Fibroblast of the aortic adventitia (primary cell): ENCODE data around the gene JAKMIP3. TPM values are rescaled to one million over a fixed set of nuclear protein-coding genes. Genes with fewer than 3 reads are reported as not detected.

Experiments
- DNase-seq: peaks from one replicate; pipeline ENCODE4 v3.0.0-alpha.2; 2010; ENCODE audit warnings: low read depth
- H3K4me3 ChIP-seq: 2 replicates; pipeline ENCODE4 v1.5.1; 2011; ENCODE audit warnings: low read depth, mild to moderate bottlenecking, control low read depth, low read length, moderate library complexity
- total RNA-seq: library from RNA; depleted of rRNA; stranded (reverse); fragments of >200 nt; gene quantifications from 2 replicates; pipeline ENCODE4 v1.2.3, GENCODE V29; 2012; ENCODE audit warnings: low replicate concordance
- TF ChIP-seq, protein P1 (sequence below): IDR thresholded peaks from 2 replicates; pipeline ENCODE4 v1.5.1; 2011; ENCODE audit warnings: mild to moderate bottlenecking, low read length, control low read depth, inconsistent platforms; ENCODE audit not compliant: insufficient read depth

The JAKMIP3 gene
- total RNA-seq, 1 donor, result 0.09 TPM

DNA sequence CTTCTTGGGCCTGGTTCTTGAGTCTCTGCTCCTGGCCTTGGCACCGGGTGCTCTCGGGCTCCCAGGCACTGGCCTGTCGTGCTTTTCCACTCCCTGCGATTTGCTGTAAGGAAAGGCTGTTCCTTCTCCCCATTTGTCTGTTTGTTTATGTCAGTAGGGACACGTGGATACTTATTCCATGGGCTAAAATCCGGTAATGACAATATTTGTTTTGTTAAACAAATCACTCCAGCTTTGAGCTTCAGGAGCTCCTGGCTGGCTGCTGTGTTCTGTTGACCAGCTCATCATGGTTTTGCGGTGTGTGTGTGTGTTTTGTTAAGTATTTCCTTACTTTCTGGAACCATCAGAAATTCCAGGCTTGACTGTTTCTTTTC, 17.5 kb upstream of the JAKMIP3 start:
- no peak for DNase-seq
- TF ChIP-seq, protein P1, sequence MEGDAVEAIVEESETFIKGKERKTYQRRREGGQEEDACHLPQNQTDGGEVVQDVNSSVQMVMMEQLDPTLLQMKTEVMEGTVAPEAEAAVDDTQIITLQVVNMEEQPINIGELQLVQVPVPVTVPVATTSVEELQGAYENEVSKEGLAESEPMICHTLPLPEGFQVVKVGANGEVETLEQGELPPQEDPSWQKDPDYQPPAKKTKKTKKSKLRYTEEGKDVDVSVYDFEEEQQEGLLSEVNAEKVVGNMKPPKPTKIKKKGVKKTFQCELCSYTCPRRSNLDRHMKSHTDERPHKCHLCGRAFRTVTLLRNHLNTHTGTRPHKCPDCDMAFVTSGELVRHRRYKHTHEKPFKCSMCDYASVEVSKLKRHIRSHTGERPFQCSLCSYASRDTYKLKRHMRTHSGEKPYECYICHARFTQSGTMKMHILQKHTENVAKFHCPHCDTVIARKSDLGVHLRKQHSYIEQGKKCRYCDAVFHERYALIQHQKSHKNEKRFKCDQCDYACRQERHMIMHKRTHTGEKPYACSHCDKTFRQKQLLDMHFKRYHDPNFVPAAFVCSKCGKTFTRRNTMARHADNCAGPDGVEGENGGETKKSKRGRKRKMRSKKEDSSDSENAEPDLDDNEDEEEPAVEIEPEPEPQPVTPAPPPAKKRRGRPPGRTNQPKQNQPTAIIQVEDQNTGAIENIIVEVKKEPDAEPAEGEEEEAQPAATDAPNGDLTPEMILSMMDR, result no peak
- H3K4me3 ChIP-seq, result no peak overlapping the region

DNA sequence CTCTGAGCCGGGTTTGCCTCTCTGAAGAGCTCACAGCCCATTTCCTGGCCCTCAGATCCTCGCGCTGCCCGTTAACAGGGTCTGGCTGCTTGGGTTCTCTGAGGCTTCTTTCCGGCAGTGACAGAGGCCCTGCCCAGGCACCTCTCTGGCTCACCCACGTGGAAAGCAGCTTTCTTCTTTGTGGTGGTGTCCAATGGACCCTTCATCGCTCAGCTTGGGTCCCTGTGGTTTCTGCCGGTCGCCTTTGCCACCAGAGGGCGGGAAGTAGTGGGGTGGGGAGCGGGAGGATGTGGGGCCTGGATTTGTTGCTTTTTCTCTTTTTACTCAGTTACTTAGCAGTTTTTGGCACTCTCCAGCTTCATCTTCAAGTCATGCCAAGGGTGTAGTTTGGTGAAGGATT, 15.6 kb upstream of the JAKMIP3 start:
- no peak for DNase-seq
- no peak overlapping the region for H3K4me3 ChIP-seq
- TF ChIP-seq, protein P1, result no peak

DNA sequence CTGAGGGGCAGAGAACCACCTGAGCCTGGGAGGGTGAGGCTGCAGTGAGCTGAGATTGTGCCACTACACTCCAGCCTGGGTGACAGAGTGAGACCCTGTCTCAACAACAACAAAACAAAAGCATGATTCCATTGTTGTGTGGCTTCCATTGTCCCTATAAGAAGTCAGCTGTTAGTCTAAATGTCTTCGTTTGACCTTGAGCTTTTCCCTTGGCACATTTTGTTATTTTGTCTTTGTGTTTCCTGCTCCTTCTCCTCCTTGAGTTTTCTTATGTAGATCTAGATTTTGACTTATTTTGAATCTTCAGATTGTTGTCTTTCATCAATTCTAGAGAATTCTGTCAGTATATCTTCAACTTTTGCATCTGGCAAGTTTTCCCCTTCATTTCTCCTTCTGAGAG, 13.6 kb upstream of the JAKMIP3 start:
- TF ChIP-seq, protein P1, result no peak
- no peak overlapping the region for H3K4me3 ChIP-seq
- DNase-seq, result no peak

DNA sequence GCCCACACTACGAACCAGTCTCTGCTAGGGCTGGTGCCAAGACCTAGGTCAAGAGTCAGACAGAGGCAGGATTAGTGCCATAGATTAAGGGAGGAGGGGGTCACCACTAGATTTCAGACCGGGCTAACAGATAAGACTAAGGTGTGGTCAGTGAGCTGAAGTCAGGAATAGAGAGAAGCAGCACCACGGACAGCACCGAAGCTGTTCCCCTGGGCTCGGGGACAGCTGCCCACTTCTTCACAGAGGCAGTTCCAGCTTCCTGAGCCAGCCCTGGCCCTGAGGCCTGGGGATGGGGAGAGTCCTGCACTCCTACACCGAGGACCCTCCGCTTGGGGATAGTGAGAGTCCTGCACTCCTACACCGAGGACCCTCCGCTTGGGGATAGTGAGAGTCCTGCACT, 11.2 kb upstream of the JAKMIP3 start:
- H3K4me3 ChIP-seq, result no peak overlapping the region
- no peak for DNase-seq
- TF ChIP-seq, protein P1, result no peak

GRCh38 chr10:132055616-132056015, 10.1 kb upstream of the JAKMIP3 start:
- TF ChIP-seq, protein P1, result no peak
- H3K4me3 ChIP-seq, result no peak overlapping the region
- no peak for DNase-seq

- TF ChIP-seq, protein P1, result no peak
- no peak for DNase-seq
Measured at GRCh38 chr10:132056663-132057062, 9.1 kb upstream of the JAKMIP3 start.

GRCh38 chr10:132057191-132057681, 8.5 kb upstream of the JAKMIP3 start:
- DNase-seq, result no peak
- no peak overlapping the region for H3K4me3 ChIP-seq
- TF ChIP-seq, protein P1, result no peak

More at GRCh38 chr10:132056663-132057062, 9.1 kb upstream of the JAKMIP3 start:
- no peak overlapping the region for H3K4me3 ChIP-seq
